Bone marrow (tissue), 2 donors: ENCODE data around the gene PLEKHN1.
"Not testable (repeated sequence)": the region's sequence is repeated elsewhere in the genome, so short reads cannot be mapped to it uniquely, and the experiment has no call there.

Experiments used
- DNase-seq, 2 donors: peaks; one replicate each; lab custom pipeline; 2025; lab: John Stamatoyannopoulos, UW

Gene PLEKHN1

DNA sequence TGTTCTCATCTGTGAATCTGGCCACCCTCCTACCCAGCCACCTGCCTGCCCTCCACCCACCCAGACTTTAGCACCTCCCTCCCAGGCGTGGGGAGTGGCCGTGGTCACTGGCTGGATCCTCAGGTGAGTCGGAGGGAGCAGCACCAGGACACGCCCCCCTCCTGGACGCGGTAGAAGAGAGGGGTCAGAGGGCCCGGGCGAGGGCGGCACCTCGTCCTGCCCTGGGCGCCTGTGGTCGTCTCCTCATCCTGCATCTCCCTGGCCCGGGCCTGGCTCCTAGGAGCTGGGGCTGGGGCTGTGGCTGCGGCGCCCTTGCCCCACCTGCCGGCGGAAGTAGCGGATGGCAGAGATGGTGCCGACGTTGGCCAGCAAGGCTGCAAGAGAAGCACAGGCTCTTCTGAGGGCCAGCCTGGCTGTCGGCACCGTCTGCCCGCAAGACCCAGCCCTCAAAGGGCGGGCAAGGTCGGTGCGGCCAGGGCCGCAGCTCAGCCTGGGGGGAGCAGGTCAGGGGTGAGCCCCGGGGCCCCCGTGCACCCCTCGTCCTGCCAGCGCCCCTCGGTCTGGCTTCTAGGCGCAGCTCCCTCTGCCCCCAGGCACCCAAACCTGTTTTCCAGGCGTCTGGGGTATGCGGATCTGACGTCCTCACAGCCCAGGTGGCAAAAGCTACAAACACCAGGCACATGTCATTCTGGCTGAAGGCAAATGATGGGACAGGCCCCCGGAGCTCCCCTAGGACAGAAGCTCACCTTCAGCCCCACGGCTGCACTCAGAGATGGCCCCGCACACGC, 9.8 kb downstream of the PLEKHN1 start:
- peak; percentile 10 to 45 for DNase-seq

DNA sequence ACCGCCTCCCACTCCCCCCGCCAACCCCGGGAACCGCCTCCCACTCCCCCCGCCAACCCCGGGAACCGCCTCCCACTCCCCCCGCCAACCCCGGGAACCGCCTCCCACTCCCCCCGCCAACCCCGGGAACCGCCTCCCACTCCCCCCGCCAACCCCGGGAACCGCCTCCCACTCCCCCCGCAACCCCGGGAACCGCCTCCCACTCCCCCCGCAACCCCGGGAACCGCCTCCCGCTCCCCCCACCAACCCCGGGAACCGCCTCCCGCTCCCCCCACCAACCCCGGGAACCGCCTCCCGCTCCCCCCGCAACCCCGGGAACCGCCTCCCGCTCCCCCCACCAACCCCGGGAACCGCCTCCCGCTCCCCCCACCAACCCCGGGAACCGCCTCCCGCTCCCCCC, 10.5 kb downstream of the PLEKHN1 start:
- DNase-seq, result not testable (repeated sequence)

DNA sequence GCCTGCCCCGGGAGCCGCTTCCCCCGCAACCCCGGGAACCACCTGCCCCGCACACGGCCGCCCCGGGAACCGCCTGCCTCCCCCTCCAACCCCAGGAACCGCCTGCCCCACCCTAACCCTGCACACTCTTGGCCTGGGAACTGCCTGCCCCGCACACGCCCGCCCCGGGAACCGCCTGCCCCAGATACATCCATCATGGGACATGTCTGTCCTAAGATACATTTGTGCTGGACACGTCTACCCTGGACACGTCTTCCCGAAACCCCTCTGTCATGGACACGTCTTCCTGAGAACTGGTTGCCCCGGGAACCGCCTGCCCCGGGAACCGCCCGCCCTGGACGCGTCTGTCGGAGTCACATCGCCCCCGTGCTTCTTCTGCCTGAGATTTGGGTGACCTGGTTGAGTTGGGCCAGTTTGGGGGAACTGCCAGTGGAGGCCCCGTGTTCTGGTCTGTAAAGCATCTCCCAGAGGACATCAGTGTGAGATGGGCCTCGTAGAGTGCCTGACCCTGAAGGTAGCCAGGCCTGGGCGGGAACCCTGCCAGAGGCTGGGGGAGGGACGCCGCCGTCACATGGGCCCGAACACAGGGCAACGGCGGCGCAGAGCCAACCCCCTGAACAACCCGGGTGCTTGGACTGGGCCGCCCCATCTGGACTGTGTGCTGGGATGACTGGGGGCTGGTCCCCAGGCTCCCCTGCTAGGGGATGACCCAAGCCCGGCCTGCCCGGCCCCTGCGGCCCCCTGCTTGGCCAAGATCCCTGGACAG, 12.0 kb downstream of the PLEKHN1 start:
- no peak for DNase-seq

DNA sequence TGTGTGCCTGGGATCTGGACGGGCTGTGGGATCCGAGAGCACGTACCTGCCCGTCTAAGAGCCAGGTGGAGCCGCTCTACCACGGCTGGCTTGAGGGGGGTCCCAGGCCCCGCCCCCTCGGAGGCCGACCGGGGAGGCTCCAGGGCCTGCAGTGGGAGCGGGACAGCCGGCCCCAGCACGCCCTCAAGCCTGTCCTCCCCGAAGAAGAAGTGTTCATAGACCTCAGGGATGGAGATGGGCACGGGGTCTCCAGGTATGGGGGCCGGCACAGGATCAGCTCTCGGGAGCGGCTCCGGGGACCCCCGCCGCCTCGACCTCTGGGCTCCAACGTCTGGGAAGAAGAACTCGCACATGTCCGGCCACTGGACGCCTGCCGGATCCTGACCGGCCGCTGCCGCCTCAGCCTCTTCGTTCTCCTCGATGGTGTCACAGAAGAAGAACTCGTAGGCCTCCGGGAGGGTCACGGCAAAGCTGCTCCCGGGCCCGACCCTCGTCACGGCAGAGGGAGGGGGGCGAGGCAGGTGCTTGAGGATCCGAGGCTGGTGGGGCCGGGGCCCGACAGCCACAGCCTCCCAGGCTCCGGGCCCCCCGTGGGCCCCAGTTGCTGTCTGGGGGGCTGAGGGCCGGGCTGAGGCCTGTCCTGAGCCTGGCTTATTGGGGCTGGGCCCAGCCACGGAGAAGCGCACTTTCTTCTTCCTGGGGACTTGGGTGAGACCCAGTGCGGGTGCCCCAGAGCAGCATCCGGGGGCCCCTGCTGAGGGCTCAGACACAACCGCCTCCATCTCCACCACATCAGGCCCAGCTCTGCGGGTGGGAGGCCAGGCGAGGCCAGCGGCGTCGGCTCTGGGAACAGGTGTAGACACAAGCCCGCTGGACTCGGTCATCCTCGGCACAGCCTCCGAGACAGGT, 12.8 kb downstream of the PLEKHN1 start:
- no peak for DNase-seq

DNA sequence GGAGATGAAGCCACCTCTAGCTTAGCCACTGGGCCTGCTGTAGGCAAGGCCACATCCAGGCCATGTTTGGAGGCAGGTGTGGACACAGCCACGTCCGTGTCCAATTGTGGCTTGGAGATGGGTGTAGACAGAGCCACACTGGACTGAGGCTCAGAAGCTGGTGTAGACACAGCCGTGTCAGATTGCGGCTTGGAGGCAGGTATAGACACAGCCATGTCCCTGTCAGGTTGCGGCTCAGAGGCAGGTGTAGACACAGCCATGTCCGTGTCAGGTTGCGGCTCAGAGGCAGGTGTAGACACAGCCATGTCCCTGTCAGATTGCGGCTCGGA, 13.4 kb downstream of the PLEKHN1 start:
- DNase-seq, result no peak

DNA sequence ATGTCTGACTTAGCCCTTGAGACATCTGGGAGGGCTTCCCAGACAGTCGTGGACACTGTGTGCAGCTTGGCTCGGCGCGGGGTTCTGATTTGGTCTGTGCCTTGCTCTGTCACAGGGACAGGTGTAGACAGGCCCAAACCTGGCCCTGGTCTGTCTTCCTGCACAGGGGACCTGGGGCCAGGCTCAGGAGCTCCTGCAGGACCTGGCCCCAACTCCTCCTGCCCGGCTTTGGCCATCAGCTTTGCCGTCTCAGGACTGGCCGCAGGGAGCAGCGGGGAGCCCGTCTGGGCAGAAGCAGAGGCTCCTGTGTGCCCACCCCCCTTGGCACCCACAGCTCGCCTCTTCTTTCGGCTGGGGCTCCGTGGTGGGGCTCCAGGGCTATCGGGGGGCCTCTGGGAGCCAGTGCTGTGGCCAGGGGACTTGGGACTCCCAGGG, 13.9 kb downstream of the PLEKHN1 start:
- DNase-seq, result no peak

DNA sequence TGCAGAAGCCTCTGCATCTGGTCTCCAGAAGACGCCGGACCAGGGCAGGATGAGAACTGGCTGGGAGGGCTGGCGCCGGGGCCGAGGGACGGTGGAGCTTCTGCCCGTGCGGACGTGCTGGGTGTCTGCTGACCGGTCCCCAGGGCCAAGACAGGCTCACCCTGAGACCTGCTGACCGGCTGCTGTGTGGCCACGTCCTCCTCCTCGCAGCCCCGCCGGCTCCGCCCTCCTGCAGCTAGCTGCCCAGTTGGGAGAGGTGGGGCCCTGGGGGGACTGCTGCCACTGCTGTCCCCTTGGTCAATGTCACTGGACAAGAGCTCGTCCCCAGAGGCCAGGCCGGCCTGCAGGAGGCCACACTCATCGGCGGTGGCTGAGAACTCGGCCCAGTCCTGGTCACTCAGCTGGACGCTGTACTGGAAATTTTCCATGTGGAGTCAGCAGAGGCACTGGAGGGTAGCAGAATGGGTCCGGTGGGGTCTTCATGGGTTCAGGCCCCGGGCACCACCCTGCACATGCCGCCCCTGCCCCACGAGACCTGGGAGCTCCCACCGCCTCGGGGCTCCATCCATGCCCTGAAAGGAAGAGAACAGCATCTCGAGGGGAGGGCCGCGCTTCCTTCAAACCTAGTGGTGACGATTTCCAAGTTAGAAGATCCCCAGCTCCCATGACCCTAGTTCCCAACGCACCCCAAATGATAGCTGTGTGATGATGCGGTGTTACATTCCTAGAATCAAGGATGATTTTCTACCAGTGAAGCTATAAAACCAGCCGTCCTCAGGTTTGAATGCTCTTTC, 14.5 kb downstream of the PLEKHN1 start:
- DNase-seq, result no peak

DNA sequence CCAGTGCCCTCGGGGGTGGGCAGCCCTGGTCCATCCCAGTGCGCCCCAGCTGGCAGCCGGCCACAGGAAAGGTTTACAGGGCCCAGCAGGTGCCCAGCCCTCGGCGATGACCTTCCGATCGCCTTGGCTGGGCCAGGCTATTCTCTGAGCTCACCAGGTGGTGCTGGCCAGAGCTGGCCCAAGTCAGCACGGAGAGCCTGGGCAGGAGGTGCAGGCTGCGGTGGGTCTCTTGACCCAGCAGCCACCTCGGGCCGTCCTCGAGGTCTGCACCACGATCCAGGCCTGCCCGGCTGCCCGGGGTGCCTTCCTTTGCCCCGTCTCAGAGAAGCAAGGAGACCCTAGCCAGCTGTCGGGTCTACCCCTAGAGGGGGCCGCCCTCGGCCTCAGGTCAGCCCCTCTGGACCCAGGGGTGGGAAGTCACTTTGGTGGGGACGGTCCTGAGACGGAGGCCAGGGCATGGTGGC, 15.2 kb downstream of the PLEKHN1 start:
- no peak for DNase-seq

DNA sequence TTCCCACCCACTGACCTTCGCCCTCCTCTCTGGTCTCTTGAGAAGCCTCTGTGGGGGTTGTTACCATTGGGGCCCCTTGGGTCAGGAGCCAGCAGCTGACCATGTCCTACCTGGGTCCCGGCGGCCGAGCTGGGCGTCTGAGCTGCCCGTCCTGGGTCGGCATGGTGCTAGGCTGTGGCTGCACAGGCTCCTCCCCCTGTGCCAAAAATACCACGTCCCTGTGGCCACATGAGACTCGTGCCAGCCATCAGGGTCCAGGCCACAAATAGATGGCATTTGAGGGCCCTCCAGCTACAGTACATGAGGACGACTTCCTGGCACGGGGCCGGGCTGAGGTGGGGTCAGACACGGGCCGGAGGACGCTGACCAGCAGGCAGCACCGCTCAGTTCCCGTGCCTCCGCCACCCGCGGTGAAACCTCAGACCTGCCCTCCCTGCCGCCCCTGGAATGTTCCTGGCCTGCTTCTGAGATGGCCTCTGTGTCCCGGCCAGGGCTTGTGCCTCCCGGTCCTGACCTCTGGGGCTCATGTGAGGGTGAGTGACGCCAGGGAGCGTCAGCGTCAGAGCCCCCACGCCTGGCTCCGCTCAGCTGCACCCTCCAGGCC, 15.8 kb downstream of the PLEKHN1 start, which contains the start of gene PERM1:
Gene PERM1 (minus strand): TSS at position 139 of the 604 bp plus-strand sequence. CDS start 1,064 bp downstream, outside the sequence.
- DNase-seq, result no peak

DNA sequence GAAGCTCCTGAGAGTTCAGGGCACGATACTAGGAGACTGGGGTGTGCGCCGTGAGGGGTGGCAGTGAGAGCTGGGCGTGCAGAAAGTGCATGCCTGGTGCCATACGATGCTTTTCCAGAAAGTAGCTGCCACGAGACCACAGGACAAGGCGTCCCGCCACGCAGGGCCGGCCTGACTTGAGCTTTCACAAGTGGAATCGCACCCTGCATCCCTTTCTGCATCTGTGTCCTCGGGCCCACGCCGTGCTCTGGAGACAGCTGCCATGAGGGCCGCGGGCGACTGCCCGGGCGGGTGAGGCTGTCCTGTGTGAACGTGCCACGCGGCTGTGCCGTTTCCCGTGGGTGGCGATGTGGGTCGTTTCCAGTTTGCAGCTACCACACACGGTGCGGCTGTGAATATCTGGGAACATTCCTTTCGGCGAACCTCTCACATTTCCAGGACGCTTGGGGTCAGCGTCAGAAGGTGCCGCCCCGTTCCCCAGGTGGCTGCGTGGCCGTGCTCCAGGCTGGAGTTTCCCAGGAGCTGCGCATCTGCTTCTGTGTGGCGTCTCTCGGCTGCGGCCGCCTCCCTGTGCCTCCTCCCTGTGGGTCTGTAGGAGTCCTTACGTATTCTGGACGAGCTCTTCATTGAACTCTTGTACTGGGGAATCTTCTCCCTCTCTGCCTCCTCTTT, 16.6 kb downstream of the PLEKHN1 start:
- DNase-seq, result no peak

DNA sequence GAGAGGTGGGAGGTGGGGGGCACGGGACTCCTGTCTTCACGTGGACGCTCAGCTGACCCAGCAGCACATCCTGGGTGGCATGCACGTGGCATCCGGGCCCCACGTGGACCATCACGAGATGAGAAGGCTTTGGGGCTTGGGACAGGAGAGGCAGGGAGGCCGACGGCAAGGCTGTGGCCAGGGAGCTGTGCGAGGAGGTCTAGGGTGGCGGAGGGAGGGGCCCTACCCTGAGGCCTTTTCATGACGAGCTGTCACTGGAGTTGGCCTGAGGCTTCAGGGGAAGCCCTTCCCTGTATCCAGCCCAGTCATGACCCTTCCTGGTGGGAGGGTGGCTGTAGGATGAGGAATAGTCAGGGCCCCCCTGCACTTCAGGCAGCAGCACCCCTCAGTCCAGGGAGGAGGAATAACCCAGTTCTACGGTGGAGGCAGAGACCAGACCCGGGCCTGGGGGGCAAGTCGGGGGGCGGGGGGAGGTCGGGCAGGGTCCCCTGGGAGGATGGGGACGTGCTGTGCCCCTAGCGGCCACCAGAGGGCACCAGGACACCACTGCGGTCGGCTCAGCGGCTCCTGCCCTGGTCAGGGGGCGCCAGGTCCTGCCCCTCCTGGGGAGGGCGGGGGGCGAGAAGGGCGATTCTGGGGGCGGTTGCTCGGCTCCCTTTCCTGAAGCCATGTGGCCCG, 17.7 kb downstream of the PLEKHN1 start:
- peak in 1 of 2 donors; percentile 27 for DNase-seq

DNA sequence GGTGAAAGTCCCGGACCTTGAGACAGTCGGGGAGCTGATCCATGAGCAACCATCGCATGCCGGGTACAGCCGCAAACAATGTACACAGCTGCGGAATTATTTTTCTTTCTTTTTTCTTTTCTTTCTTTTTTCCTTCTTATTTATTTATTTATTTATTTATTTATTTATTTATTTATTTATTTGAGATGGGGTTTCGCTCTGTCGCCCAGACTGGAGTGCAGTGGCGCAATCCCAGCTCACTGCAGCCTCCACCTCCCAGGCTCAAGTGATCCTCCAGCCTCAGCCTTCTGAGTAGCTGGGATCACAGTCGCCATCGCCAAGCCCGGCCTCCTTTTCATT, 18.2 kb downstream of the PLEKHN1 start:
- DNase-seq, result no peak

DNA sequence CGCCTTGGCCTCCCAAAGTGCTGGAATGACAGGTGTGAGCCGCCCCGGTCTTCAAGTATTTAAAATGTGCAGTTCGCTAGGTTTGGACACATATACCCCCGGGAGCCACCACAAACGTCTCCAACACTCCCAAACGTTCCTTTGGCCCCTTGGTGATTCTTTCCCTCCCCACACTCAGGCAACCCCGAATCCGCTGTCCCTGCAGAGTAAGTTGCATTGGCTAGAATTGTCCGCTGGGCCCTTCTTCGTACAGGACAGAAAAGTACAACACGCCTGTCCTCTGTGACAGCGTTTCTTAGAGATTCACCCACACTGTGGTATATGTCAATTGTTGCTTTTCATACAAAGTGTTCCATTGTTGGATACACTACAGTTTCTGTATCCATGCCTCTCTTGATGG, 18.8 kb downstream of the PLEKHN1 start:
- DNase-seq, result no peak

DNA sequence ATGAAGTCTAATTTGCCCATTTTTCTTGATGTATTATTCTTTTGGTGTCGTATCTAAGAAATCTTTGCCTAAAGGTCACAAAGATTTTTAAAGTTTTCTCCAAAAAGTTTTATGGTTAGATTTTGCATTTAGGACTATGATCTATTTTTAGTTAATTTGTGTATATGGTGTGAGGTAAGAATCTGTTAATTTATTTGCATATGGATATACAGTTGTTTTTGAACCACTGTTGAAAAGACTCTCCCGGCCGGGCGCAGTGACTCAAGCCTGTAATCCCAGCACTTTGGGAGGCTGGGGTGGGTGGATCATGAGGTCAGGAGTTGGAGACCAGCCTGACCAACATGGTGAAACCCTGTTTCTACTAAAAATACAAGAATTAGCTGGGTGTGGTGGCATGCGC, 21.8 kb downstream of the PLEKHN1 start:
- not testable (repeated sequence) for DNase-seq

DNA sequence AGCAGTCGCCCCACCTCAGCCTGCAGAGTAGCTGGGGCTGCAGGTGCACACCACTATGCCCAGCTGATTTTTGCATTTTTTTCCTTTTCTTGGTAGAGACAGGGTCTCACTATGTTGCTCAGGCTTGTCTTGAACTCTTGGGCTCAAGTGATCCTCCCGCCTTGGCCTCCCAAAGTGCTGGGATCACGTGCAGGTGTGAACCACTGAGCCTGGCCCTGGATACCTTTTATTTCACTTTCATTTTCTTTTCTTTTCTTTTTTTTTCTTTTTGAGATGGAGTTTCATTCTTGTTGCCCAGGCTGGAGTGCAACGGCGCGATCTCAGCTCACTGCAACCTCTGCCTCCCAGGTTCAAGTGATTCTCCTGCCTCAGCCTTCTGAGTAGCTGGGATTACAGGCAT, 25.0 kb downstream of the PLEKHN1 start:
- DNase-seq, result not testable (repeated sequence)

DNA sequence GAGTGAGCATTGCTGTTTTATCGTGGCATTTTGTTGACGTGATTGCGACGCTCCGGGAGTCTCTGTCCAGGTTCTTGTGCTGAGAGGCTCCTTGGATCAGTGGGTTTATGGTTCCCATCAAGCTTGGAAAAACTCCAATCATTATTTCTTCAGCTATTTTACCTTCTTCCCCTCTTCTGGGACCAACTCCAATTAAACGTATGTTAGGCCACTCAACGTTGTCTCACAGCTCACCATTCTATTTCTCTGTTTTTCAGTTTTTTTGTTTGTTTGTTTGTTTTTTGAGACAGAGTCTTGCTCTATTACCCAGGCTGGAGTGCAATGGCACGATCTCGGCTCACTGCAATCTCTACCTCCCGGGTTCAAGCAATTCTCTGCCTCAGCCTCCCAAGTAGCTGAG, 25.6 kb downstream of the PLEKHN1 start:
- DNase-seq, result no peak

DNA sequence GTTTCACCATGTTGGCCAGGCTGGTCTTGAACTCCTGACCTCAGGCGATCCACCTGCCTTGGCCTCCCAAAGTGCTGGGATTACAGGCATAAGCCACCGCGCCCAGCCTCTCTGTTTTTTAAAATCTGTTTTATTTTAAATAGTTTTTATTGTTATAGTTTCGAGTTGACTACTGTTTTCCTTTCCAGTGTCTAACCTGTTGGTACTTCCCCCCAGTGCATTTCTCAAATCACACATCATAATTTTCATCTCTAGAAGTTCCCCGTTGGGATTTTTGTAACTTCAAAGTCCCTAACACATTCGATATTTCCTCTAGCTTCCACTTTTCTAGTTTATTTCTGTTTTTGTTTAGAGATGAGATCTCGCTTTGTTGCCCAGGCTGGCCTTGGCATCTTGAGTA, 26.1 kb downstream of the PLEKHN1 start:
- DNase-seq, result no peak

DNA sequence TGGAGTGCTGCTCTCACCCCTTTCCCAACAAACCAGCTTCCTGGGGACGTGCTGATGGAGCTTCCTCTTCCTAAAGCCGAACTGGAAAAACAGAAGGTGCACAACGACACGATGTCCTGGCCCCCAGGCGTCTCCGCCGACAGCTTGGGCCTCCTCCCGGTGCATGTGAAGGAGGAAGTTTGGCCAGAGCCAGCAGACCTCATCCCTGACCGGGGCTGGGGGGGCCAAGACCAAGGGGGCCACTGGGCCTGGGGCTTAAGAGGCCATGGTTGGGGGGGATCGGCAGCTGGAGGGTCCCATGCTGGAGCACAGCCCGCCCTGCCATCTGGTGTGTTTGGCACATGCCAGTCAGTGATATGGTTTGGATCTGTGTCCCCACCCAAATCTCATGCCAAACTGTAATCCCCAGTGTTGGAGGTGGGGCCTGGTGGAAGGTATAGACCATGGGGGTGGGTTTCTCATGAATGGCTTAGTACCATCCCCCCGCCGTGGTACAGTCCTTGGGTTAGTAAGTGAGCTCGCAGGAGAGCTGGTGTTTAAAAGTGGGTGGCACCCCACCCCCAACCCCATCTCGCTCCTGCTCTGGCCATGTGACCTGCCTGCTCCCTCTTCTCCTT, 27.2 kb downstream of the PLEKHN1 start:
- no peak for DNase-seq

DNA sequence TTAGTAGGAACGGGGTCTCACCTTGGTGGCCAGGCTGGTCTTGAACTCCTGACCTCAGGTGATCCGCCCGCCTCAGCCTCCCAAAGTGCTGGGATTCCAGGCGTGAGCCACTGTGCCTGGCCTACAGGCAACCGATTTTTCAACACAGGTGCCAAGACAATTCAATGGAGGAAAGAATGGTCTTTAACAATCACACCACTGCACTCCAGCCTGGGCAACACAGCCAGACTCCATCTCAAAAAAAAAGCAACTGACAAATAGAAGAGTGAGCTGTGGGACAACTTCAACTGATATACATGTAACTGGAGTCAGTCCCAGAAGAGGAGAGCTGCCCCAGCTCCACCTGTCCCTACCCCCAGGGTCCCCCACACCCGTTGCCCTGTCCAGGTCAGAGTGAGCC, 28.3 kb downstream of the PLEKHN1 start:
- DNase-seq, result not testable (repeated sequence)
